Mucosa of gallbladder (tissue), 1 donor: ENCODE measurements around the gene HIGD1B. TPM values are rescaled to one million over a fixed set of nuclear protein-coding genes. Genes with fewer than 3 reads are reported as not detected.

ENCODE experiments used
- DNase-seq: peaks from one replicate; pipeline ENCODE4 v3.0.0-alpha.2; 2020; ENCODE audit warnings: low spot score
- total RNA-seq: library from RNA; stranded (reverse); gene quantifications from one replicate; pipeline ENCODE4 v1.2.1, GENCODE V29; 2021
- donor health status: DM: no; HTN: no; CAD: no.

HIGD1B gene
- total RNA-seq, 1 donor from 2014 or later: 7.2 TPM

- DNase-seq: no peak
These were observed 10.5 kb upstream of the HIGD1B start for GRCh38 chr17:44837196-44837595.

DNA sequence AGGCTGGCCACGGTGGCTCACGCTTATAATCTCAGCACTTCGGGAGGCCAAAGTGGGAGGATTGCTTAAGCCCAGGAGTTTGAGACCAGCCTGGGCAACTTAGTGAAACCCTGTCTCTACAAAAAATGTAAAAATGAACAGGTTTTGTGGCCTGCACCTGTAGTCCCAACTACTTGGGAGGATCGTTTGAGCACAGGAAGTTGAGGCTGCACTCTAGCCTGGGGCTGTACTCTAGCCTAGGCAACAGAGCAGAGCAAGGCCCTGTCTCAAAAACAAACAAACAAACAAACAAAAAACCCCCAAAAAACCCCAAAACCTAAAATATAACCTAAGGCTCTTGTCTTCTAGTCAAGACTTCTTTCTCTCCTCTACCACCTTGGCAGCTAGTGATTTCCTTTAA is 7.4 kb upstream of the HIGD1B start:
- no peak for DNase-seq

- DNase-seq: no peak
These were observed 6.7 kb upstream of the HIGD1B start for GRCh38 chr17:44840936-44841335.

GRCh38 chr17:44842748-44843147 is 4.9 kb upstream of the HIGD1B start:
- no peak for DNase-seq

GRCh38 chr17:44844390-44844830 is 3.3 kb upstream of the HIGD1B start:
- DNase-seq: no peak

GRCh38 chr17:44846206-44846605 is 1.5 kb upstream of the HIGD1B start:
- DNase-seq: no peak

- no peak for DNase-seq
These were observed 643 bp downstream of the HIGD1B start for GRCh38 chr17:44848257-44848795.

DNA sequence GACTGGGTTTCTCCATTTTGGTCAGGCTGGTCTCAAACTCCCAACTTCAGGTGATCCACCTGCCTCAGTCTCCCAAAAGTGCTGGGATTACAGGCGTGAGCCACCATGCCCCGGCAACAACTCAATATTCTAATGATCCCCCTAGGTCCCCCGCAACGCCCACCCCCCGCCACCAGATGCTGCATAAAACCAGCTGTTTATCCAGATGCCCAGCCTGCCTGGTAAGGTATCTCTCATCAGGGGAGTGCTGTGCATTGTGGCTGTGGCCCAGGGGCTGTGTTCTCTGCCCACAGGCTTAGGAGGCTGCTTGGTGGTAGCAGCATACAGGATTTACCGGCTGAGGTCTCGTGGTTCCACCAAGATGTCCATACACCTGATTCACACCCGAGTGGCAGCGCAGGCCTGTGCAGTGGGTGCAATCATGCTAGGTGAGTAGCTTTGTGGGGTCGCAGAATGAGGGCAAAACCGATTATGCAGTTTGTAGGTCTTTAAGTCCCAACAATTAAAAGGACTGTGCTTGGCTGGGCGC is 1.3 kb downstream of the HIGD1B start:
- DNase-seq: no peak

DNA sequence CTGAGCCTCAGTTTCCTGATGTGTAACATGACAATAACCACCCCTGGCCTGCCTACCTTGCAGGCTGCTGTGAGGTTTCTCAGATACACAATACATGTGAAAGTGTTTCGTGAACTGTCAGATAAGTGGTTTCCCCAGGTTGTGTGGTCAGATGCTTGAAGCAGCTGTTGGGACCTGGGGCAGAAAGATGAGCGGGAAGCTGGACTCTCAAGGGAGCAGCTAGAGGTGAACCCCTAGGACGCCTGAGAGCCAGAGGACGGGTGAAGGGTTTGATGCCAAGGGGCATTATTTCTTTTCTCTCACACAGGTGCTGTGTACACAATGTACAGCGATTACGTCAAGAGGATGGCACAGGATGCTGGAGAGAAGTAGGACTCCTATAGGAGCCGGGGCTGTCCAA is 2.3 kb downstream of the HIGD1B start:
- no peak for DNase-seq

DNA sequence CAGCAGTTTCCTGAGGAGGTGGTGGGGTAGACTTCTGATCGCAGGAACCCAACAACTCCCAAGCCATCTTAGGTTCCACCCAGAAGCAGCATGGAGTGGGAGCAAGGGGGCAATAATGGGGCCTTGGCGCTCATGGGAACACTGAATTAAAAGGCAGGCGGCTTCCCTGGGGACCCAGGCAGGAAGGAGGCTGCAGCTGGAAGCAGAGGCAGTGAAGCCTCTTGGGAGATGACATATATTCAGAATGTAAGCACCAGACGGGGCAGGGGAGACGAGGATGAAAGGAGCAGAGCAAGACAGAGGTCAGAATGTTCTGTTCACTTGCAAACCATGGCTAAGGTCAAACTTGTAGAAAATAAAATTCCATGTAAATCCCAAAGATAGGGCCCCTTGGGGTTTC is 2.9 kb downstream of the HIGD1B start:
- DNase-seq: no peak

GRCh38 chr17:44854192-44854591 is 6.5 kb downstream of the HIGD1B start:
- no peak for DNase-seq

GRCh38 chr17:44859701-44860100 is 12.0 kb downstream of the HIGD1B start:
- no peak for DNase-seq

- no peak for DNase-seq
These were observed 14.7 kb downstream of the HIGD1B start for GRCh38 chr17:44862278-44862914.

GRCh38 chr17:44863061-44863918 is 15.6 kb downstream of the HIGD1B start:
- no peak for DNase-seq

DNA sequence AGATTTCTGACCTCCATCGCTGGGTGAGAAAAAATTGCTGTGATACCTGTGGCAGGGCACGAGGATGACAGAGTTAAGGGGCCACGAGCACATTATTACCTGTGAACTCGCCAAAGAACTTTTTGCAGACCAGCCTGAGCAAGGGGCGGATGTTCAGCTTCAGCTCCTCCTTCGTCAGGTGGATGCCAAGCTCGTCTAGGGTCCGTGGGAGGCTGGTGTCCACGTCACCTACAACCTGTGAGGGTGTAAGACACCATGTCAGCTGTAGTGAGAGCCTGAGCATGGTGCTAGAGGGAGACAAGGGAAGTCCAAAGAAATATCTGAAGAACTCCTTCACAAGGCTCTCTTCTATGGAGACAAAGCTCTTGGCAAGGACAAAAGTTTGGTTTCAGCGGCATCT is 17.1 kb downstream of the HIGD1B start:
- no peak for DNase-seq

- peak; percentile 60 for DNase-seq
These were observed 17.6 kb downstream of the HIGD1B start for GRCh38 chr17:44865231-44865660.

DNA sequence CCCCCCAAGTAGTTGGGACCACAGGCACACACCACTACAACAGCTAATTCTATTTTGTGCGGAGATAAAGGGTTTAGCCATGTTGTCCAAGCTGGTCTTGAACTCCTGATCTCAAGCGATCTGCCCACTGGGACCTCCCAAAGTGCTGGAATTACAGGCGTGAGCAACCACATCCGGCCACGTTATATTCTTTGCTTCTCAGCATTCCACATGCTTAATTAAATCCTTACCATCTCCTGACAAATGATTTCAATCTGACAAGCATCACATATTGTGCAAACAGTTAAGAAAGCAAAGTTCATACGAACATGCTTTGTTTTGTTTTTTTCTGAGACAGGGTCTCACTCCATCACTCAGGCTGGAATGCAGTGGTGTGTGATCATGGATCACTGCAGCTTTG is 18.2 kb downstream of the HIGD1B start:
- DNase-seq: no peak

- no peak for DNase-seq
These were observed 20.2 kb downstream of the HIGD1B start for GRCh38 chr17:44867841-44868240.

DNA sequence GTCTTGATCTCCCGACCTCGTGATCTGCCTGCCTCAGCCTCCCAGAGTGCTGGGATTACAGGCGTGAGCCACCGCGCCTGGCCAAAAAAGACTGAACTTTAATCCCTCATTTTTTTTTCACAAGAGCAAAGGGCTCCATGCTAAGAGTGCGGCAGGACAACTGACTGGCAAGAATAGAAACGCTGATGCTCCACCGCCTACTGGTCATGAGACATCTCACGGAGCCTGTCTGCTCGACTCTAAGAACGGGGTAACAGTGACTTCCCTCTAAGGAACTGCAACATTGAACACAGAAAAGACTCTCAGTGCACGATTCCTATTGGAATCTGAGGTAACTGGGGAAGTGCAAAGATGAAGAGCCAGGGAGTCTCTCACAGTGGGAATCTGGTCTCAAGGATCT is 23.9 kb downstream of the HIGD1B start:
- DNase-seq: no peak

DNA sequence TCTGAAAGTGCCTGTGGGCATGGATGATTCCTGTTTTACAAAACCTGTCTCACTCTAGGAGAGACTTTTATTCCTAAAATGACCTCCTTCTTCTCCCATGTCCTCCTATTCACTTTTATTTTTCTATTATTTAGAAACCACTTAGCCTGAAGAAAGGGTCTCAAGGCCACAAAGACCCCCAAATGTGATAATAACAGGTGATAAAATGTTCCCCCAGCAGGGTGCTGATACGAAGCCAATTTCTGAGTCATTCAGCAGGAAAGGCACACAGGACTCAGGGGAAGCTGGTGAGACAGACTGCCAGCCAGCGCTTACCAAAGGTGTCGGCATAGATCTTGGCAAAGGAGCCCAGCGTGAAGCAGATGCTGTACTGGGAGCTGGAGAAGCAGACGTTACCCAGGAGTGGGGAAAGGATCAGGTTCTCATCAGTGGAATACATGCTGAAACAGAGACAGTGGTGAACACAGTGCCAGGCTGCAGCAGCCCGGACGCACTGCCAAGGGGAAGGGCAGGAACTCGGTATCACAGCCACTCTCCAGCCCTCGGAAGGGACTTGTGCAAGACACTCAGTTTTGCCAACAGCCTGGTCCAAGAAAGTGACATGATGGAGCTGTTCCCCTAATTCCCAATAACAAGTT is 24.6 kb downstream of the HIGD1B start:
- DNase-seq: no peak

GRCh38 chr17:44875761-44876160 is 28.1 kb downstream of the HIGD1B start:
- DNase-seq: no peak

DNA sequence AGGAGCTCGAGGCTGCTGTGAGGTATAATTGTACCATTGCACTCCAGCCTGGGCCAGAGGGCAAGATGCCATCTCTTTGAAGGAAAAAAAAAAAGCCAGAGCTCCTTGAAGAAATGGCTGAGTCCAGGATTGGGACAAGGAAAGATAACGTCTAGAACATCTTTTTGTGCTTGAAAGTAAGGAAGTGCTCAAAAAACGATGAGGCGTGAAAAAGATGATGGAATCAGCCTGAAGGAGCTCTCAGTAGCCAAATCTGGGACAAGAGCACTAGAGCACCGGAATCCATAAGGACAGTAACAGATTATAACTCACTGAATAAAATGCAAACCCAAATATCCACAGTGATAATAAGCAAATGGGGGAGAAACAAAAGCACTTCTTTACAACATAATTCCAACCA is 29.4 kb downstream of the HIGD1B start:
- DNase-seq: no peak
